MCF 10A (cell line): ENCODE data around the gene GPR25. TPM values are rescaled to one million over a fixed set of nuclear protein-coding genes. Genes with fewer than 3 reads are reported as not detected.

ENCODE experiments used
- BruUV-seq: library from RNA; stranded (reverse); fragments of 400-500 nt; replicated peaks from 2 replicates; lab custom pipeline; 2021; lab: Mats Ljungman, UMichigan
- CTCF ChIA-PET: fragments of 300-600 bp; sonication (Branson Sonifier 250); formaldehyde crosslinking; extraction: SDS; loops from one replicate; lab custom pipeline; 2021; ENCODE audit warnings: antibody characterized with exemption, inconsistent platforms; lab: Yijun Ruan, JAX
- POLR2A ChIA-PET: fragments of 300-600, 350-650 bp; sonication (Branson Sonifier 250); formaldehyde crosslinking; extraction: SDS; loops from one replicate; lab custom pipeline; 2020; ENCODE audit warnings: antibody characterized with exemption, inconsistent platforms; lab: Yijun Ruan, JAX
- DNase-seq: peaks from one replicate; pipeline ENCODE4 v3.0.0-alpha.2; 2018; ENCODE audit not compliant: unreplicated experiment
- H3K27ac Mint-ChIP-seq: one replicate; pipeline ENCODE4 v1.8.0; 2022; ENCODE audit warnings: mild to moderate bottlenecking, low read depth, mixed read lengths; ENCODE audit not compliant: unreplicated experiment
- H3K27me3 Mint-ChIP-seq: one replicate; pipeline ENCODE4 v1.8.0; 2022; ENCODE audit warnings: mixed read lengths; ENCODE audit not compliant: insufficient read depth, unreplicated experiment
- H3K36me3 Mint-ChIP-seq: one replicate; pipeline ENCODE4 v1.8.0; 2022; ENCODE audit warnings: mild to moderate bottlenecking, moderate library complexity, mixed read lengths; ENCODE audit not compliant: insufficient read depth, unreplicated experiment
- H3K4me1 Mint-ChIP-seq: one replicate; pipeline ENCODE4 v1.8.0; 2022; ENCODE audit warnings: mixed read lengths; ENCODE audit not compliant: insufficient read depth, unreplicated experiment
- H3K4me3 Mint-ChIP-seq: one replicate; pipeline ENCODE4 v1.8.0; 2022; ENCODE audit warnings: mild to moderate bottlenecking, moderate library complexity, mixed read lengths; ENCODE audit not compliant: unreplicated experiment
- H3K9me3 Mint-ChIP-seq: one replicate; pipeline ENCODE4 v1.8.0; 2022; ENCODE audit warnings: mixed read lengths; ENCODE audit not compliant: unreplicated experiment
- CTCF ChIP-seq: fragments of 200-600 bp; IDR thresholded peaks from one replicate; pipeline ENCODE4 v1.8.0; 2022; ENCODE audit warnings: antibody characterized with exemption, mild to moderate bottlenecking; ENCODE audit not compliant: unreplicated experiment
- intact Hi-C: fragments of 100-400 bp; cut with micrococcal nuclease; formaldehyde crosslinking; loops from 2 replicates; pipeline ENCODE4 v1.14.1; 2022
- total RNA-seq: library from RNA; stranded (reverse); gene quantifications from 2 replicates; pipeline ENCODE4 v1.2.3, GENCODE V29; 2022

The GPR25 gene
- total RNA-seq, 1 experiment from 2014 or later: 0.68 TPM

GRCh38 chr1:200912737-200913407 is 40.1 kb downstream of the GPR25 start:
- Mint-ChIP-seq H3K9me3 (no peaks in the 10 kb centered on the region), H3K4me1 (peaks cover 45% of the 10 kb centered on the region), H3K4me3 (peak overlapping the region; percentile 16), H3K27me3 (no peaks in the 10 kb centered on the region), H3K27ac (peak overlapping the region; percentile 30), H3K36me3 (peaks cover 67% of the 10 kb centered on the region)
- ChIA-PET CTCF (interaction anchor here (1.1 to 2.0 kb wide), 7 partner anchors 10 to 355 kb away, joined by 3 to 7 read pairs (median 4); no protein-coding TSS in a partner anchor), POLR2A (interaction anchor here (0.5 to 4.8 kb wide), 7 partner anchors 8 to 291 kb away, joined by 3 to 52 read pairs (median 3); partner anchors contain the start of gene INAVA)
- BruUV-seq: no TSS peak
- intact Hi-C loops: no loop called here
- TF ChIP-seq CTCF: no peak
- DNase-seq: peak; percentile 91

GRCh38 chr1:200916152-200916551 is 43.4 kb downstream of the GPR25 start:
- BruUV-seq: no TSS peak
- ChIA-PET POLR2A (interaction anchor here (0.8 to 3.1 kb wide), 4 partner anchors 10 to 247 kb away, joined by 3 to 65 read pairs (median 14); partner anchors contain the start of genes DDX59 and INAVA), CTCF (interaction anchor here (0.6 to 1.7 kb wide), 8 partner anchors 12 to 371 kb away, joined by 3 to 7 read pairs (median 3); no protein-coding TSS in a partner anchor)
- intact Hi-C loops: no loop called here
- Mint-ChIP-seq H3K36me3 (peaks cover 39% of the 10 kb centered on the region), H3K27ac (peak overlapping the region; percentile 2), H3K4me1 (peaks cover 41% of the 10 kb centered on the region), H3K4me3 (no peak overlapping the region), H3K27me3 (no peaks in the 10 kb centered on the region), H3K9me3 (no peaks in the 10 kb centered on the region)
- no peak for DNase-seq
- TF ChIP-seq CTCF: peak; percentile 36

- intact Hi-C loops: no loop called here
- peaks cover 34% of the 10 kb centered on the region for H3K36me3 Mint-ChIP-seq
These were observed 43.9 kb downstream of the GPR25 start for GRCh38 chr1:200916681-200917080.

More at GRCh38 chr1:200916681-200917080, 43.9 kb downstream of the GPR25 start:
- TF ChIP-seq CTCF: no peak
- no TSS peak for BruUV-seq
- H3K9me3 Mint-ChIP-seq: no peaks in the 10 kb centered on the region
- no peak for DNase-seq
- peaks cover 41% of the 10 kb centered on the region for H3K4me1 Mint-ChIP-seq
- CTCF ChIA-PET: interaction anchor here (0.8 to 1.8 kb wide), 13 partner anchors 12 to 532 kb away, joined by 3 to 13 read pairs (median 4); partner anchors contain the start of gene INAVA
- H3K27ac Mint-ChIP-seq: peak overlapping the region; percentile 2
- POLR2A ChIA-PET: interaction anchor here (0.6 to 3.1 kb wide), 10 partner anchors 10 to 247 kb away, joined by 3 to 65 read pairs (median 4); partner anchors contain the start of genes DDX59 and INAVA
- H3K27me3 Mint-ChIP-seq: no peaks in the 10 kb centered on the region
- H3K4me3 Mint-ChIP-seq: no peak overlapping the region
